B cell (primary cell): Measurements from ENCODE around the gene CCDC141. TPM values are rescaled to one million over a fixed set of nuclear protein-coding genes. Genes with fewer than 3 reads are reported as not detected.

Experiments
- ATAC-seq: fragments of 200-7000 bp; cut with Tn5 transposase; one replicate; pipeline ENCODE4 v1.10.0; 2021; ENCODE audit warnings: low read depth, mild to moderate bottlenecking, moderate number of reproducible peaks, moderate library complexity
- CTCF ChIA-PET: fragments of 350-600 bp; sonication (Branson Sonifier 250); formaldehyde crosslinking; loops from one replicate; lab custom pipeline; 2021; ENCODE audit warnings: antibody characterized with exemption, inconsistent platforms; lab: Charles Lee
- POLR2A ChIA-PET: fragments of 350-600 bp; sonication (Branson Sonifier 250); formaldehyde crosslinking; loops from one replicate; lab custom pipeline; 2021; ENCODE audit warnings: antibody characterized with exemption; lab: Charles Lee
- DNase-seq: peaks from one replicate; pipeline ENCODE4 v3.0.0; 2013
- H2AFZ ChIP-seq: 2 replicates; pipeline ENCODE4 v1.6.1; 2012; ENCODE audit warnings: mild to moderate bottlenecking, low read depth, low read length; ENCODE audit not compliant: insufficient read depth, poor library complexity, severe bottlenecking
- H3K27ac ChIP-seq, 2 donors: 1 replicate in 1 of 2; 2 replicates in 1 of 2; pipeline ENCODE4 v1.5.1; 2012 to 2013; ENCODE audit warnings: low read length in 2 of 2, mild to moderate bottlenecking in 2 of 2, moderate library complexity in 1 of 2
- H3K27me3 ChIP-seq, 4 experiments: fragments of 200-600 bp in 1 of 4; sonication (generic) in 1 of 4; replicated peaks in 1 of 4; 1 replicate in 2 of 4; 2 replicates in 2 of 4; pipeline versions ENCODE4 v1.6.1 to v1.7.0; 2013 to 2016; ENCODE audit warnings: low read length in 3 of 4, mild to moderate bottlenecking in 2 of 4, mixed read lengths in 1 of 4, moderate library complexity in 1 of 4; ENCODE audit not compliant: insufficient read depth in 4 of 4, control insufficient read depth in 3 of 4; ENCODE audit errors: control extremely low read depth in 1 of 4
- H3K36me3 ChIP-seq, 2 experiments: replicated peaks in 1 of 2; 1 replicate in 1 of 2; 2 replicates in 1 of 2; pipeline versions ENCODE4 v1.6.1 to v1.7.1; 2013; ENCODE audit warnings: low read length in 1 of 2; ENCODE audit not compliant: insufficient read depth in 2 of 2, control insufficient read depth in 1 of 2; ENCODE audit errors: control extremely low read depth in 1 of 2, extremely low read depth in 1 of 2
- H3K4me1 ChIP-seq, 2 donors: fragments of 200-600 bp in 1 of 2; sonication (generic) in 1 of 2; 1 replicate in 1 of 2; 2 replicates in 1 of 2; pipeline versions ENCODE4 v1.5.1 to v1.6.1; 2013 to 2017; ENCODE audit warnings: low read length in 2 of 2; ENCODE audit not compliant: control insufficient read depth in 2 of 2, insufficient read depth in 2 of 2
- H3K4me2 ChIP-seq: replicated peaks from 2 replicates; pipeline ENCODE3; 2012; ENCODE audit warnings: mild to moderate bottlenecking, low read depth, low read length; ENCODE audit not compliant: poor library complexity, severe bottlenecking
- H3K4me3 ChIP-seq, 5 experiments: fragments of 200-600 bp in 1 of 5; sonication (generic) in 1 of 5; 1 replicate in 3 of 5; 2 replicates in 2 of 5; pipeline versions ENCODE4 v1.5.1 to v1.7.0; 2011 to 2016; ENCODE audit warnings: low read length in 4 of 5, mild to moderate bottlenecking in 4 of 5, low read depth in 2 of 5, control low read depth in 1 of 5, moderate library complexity in 1 of 5; ENCODE audit not compliant: insufficient read depth in 1 of 5; ENCODE audit errors: control extremely low read depth in 1 of 5, extremely low read depth in 1 of 5
- H3K79me2 ChIP-seq: fragments of 200-600 bp; sonication (generic); one replicate; pipeline ENCODE4 v1.6.0; 2016; ENCODE audit warnings: low read length; ENCODE audit not compliant: control insufficient read depth, insufficient read depth
- H3K9ac ChIP-seq: fragments of 200-600 bp; sonication (generic); 2 replicates; pipeline ENCODE4 v1.6.1; 2017; ENCODE audit warnings: mild to moderate bottlenecking, low read length, moderate library complexity
- H3K9me3 ChIP-seq, 3 donors: one replicate each; pipeline versions ENCODE4 v1.6.1 to v1.7.1; 2013; ENCODE audit warnings: low read length in 2 of 3; ENCODE audit not compliant: control insufficient read depth in 2 of 3, insufficient read depth in 1 of 3; ENCODE audit errors: control extremely low read depth in 1 of 3
- H4K20me1 ChIP-seq: 2 replicates; pipeline ENCODE4 v1.6.0; 2012; ENCODE audit warnings: mild to moderate bottlenecking, low read length; ENCODE audit not compliant: insufficient read depth, control insufficient read depth, poor library complexity, severe bottlenecking
- H3K27ac Mint-ChIP-seq: one replicate; pipeline ENCODE4 v1.8.0; 2021; ENCODE audit warnings: mixed read lengths
- H3K27me3 Mint-ChIP-seq: one replicate; pipeline ENCODE4 v1.8.0; 2021; ENCODE audit warnings: mixed read lengths
- H3K4me1 Mint-ChIP-seq: one replicate; pipeline ENCODE4 v1.8.0; 2021; ENCODE audit warnings: mixed read lengths
- H3K4me3 Mint-ChIP-seq: one replicate; pipeline ENCODE4 v1.8.0; 2021; ENCODE audit warnings: mixed read lengths
- H3K9me3 Mint-ChIP-seq: one replicate; pipeline ENCODE4 v1.8.0; 2022; ENCODE audit warnings: mixed read lengths; ENCODE audit not compliant: insufficient read depth
- CTCF ChIP-seq: fragments of 200-600 bp; IDR thresholded peaks from one replicate; pipeline ENCODE4 v1.8.0; 2022; ENCODE audit warnings: antibody characterized with exemption, mild to moderate bottlenecking
- EZH2 ChIP-seq: IDR thresholded peaks from 2 replicates; pipeline ENCODE4 v1.6.1; 2012; ENCODE audit warnings: borderline replicate concordance, low read depth, mild to moderate bottlenecking, moderate library complexity, low read length; ENCODE audit not compliant: insufficient read depth, poor library complexity, severe bottlenecking
- WGBS: methylation state at CpG from one replicate; pipeline ENCODE4 v1.1.5; 2013; ENCODE audit warnings: missing lambda C conversion rate; ENCODE audit not compliant: insufficient coverage; 5-methylcytosine and 5-hydroxymethylcytosine counted together
- intact Hi-C: fragments of 100-400 bp; cut with micrococcal nuclease; formaldehyde crosslinking; loops from one replicate; pipeline ENCODE4 v1.10.0; 2022
- polyA plus RNA-seq: library from polyadenylated mRNA; depleted of rRNA; stranded (reverse); fragments of >200 nt; gene quantifications from 2 replicates; pipeline ENCODE4 v1.2.3, GENCODE V29; 2012
- total RNA-seq, 2 donors: library from RNA; stranded (reverse); fragments of 120-200 nt in 1 of 2; gene quantifications; 1 replicate in 1 of 2; 2 replicates in 1 of 2; pipeline versions ENCODE4 v1.2.3 to v1.2.4, GENCODE V29; 2013 to 2022

CCDC141 gene
- total and polyA plus RNA-seq, 2 donors (not counting 1 experiment from before 2014, with no cell fraction given): 2.1 to 47.5 TPM

GRCh38 chr2:178980815-178981214 lies 69.1 kb downstream of the CCDC141 start:
- ATAC-seq (no peak), DNase-seq (no peak)
- Histone ChIP-seq H3K9me3 (no peaks in the 10 kb centered on the region), H3K36me3 (no peaks in the 10 kb centered on the region), H3K4me3 (no peak overlapping the region), H3K79me2 (no peaks in the 10 kb centered on the region), H3K4me2 (no peak overlapping the region), H4K20me1 (no peaks in the 10 kb centered on the region), H3K27ac (no peak overlapping the region), H3K4me1 (no peaks in the 10 kb centered on the region), H3K9ac (no peak overlapping the region), H3K27me3 (no peaks in the 10 kb centered on the region), H2AFZ (no peak overlapping the region)
- intact Hi-C loops: no loop called here
- no peak overlapping the region for H3K4me3 Mint-ChIP-seq
- CTCF ChIA-PET: interaction anchor here (0.8 kb wide), 1 partner anchor 17 kb away, joined by 4 read pairs; no protein-coding TSS in a partner anchor
- no CpG with 5 or more reads among the region's 2 CpGs for WGBS
- POLR2A ChIA-PET: no interaction called here
- H3K27ac Mint-ChIP-seq: no peak overlapping the region
- no peaks in the 10 kb centered on the region for H3K4me1 Mint-ChIP-seq
- no peaks in the 10 kb centered on the region for H3K27me3 Mint-ChIP-seq
- TF ChIP-seq CTCF: no peak
- TF ChIP-seq EZH2: no peak
- no peaks in the 10 kb centered on the region for H3K9me3 Mint-ChIP-seq

- no peaks in the 10 kb centered on the region for H3K9me3 Mint-ChIP-seq
- Histone ChIP-seq H3K9me3 (no peaks in the 10 kb centered on the region), H4K20me1 (no peaks in the 10 kb centered on the region), H3K4me2 (no peak overlapping the region), H3K4me1 (no peaks in the 10 kb centered on the region), H3K4me3 (no peak overlapping the region), H2AFZ (no peak overlapping the region), H3K36me3 (peaks cover 0 to 4% of the 10 kb centered on the region in 2 experiments), H3K27ac (no peak overlapping the region), H3K79me2 (no peaks in the 10 kb centered on the region), H3K9ac (no peak overlapping the region), H3K27me3 (no peaks in the 10 kb centered on the region)
- intact Hi-C loops: no loop called here
- ATAC-seq (no peak), DNase-seq (no peak)
- TF ChIP-seq EZH2 (no peak), CTCF (no peak)
- H3K27me3 Mint-ChIP-seq: no peaks in the 10 kb centered on the region
- no peak overlapping the region for H3K27ac Mint-ChIP-seq
- no peak overlapping the region for H3K4me3 Mint-ChIP-seq
- ChIA-PET POLR2A (no interaction called here), CTCF (no interaction called here)
- no peaks in the 10 kb centered on the region for H3K4me1 Mint-ChIP-seq
- 100% methylated on average over 1 of the region's 2 CpGs for whole genome bisulfite sequencing
Measured at GRCh38 chr2:178978667-178979066, 71.3 kb downstream of the CCDC141 start.
